Liver (tissue), 5 donors: ENCODE data around the gene MED31. TPM values are rescaled to one million over a fixed set of nuclear protein-coding genes. Genes with fewer than 3 reads are reported as not detected.

Experiments
- polyA plus RNA-seq, 2 donors: library from polyadenylated mRNA; stranded (reverse) in 1 of 2; unstranded in 1 of 2; fragments of 200-250 nt in 1 of 2; fragments of >200 nt in 1 of 2; fragmentation: Nextera tagmentation in 1 of 2; extraction: Ambion mirVana in 1 of 2; gene quantifications; one replicate each; pipeline versions ENCODE4 v1.2.1 to v1.2.3, GENCODE V29; 2013 to 2015
- small RNA-seq: library from RNA; depleted of rRNA; stranded (forward); fragments of <200 nt; gene quantifications from one replicate; pipeline ENCODE3, GENCODE V24; 2014
- total RNA-seq, 2 donors: library from RNA; depleted of rRNA; stranded (reverse); fragments of >200 nt; gene quantifications; one replicate each; pipeline ENCODE4 v1.2.3, GENCODE V29; 2014
- donor health status: healthy.
- donor health status: healthy.
- donor health status: healthy.

MED31 gene
- total and polyA plus RNA-seq, 4 donors = 6.9 to 29.8 (median 8.7) TPM

Small RNA genes within 50 kb of the gene (small RNA-seq; reads per million reads assigned to genes)
- not detected for gene MIR4520-1
- not detected for gene RNA5SP435

Other genes with a start within 250 kb of the MED31 start
- not detected for gene AIPL1, start 216.5 kb downstream of the MED31 start, total RNA-seq
- gene AIPL1, start 216.5 kb downstream of the MED31 start, polyA plus RNA-seq = not detected
- 1 to 10 TPM in 1 of 2 donors, not detected in 1; 5.2 TPM for gene PIMREG, start 207.2 kb downstream of the MED31 start, total RNA-seq
- gene PIMREG, start 207.2 kb downstream of the MED31 start, polyA plus RNA-seq = under 1 TPM; 0.10 to 0.75 TPM
- 1 to 10 TPM; 1.9 to 5.0 TPM for gene PITPNM3, start 95.0 kb downstream of the MED31 start, total RNA-seq
- gene PITPNM3, start 95.0 kb downstream of the MED31 start, polyA plus RNA-seq = 1 to 10 TPM; 1.5 to 1.8 TPM
- 1 to 10 TPM; 3.8 to 5.9 TPM for gene KIAA0753, start 10.9 kb downstream of the MED31 start, total RNA-seq
- 1 to 10 TPM; 2.0 to 2.1 TPM for gene KIAA0753, start 10.9 kb downstream of the MED31 start, polyA plus RNA-seq
- gene TXNDC17, start 10.5 kb downstream of the MED31 start, total RNA-seq = 10 to 100 TPM; 32.9 to 58.4 TPM
- 100 to 1,000 TPM; 141 to 329 TPM for gene TXNDC17, start 10.5 kb downstream of the MED31 start, polyA plus RNA-seq
- gene C17orf100, start 157 bp upstream of the MED31 start, total RNA-seq = 1 to 10 TPM in 1 of 2 donors, under 1 TPM in 1; 0.56 to 2.2 TPM
- gene C17orf100, start 157 bp upstream of the MED31 start, polyA plus RNA-seq = 10 to 100 TPM in 1 of 2 donors, 1 to 10 TPM in 1; 3.3 to 33.2 TPM
- 100 to 1,000 TPM in 1 of 2 donors, 10 to 100 TPM in 1; 88.4 to 399 TPM for gene SLC13A5, start 61.8 kb upstream of the MED31 start, total RNA-seq
- gene SLC13A5, start 61.8 kb upstream of the MED31 start, polyA plus RNA-seq = 100 to 1,000 TPM; 159 to 329 TPM
- 10 to 100 TPM in 1 of 2 donors, 1 to 10 TPM in 1; 6.7 to 33.9 TPM for gene XAF1, start 104.4 kb upstream of the MED31 start, total RNA-seq
- 10 to 100 TPM; 18.3 to 20.2 TPM for gene XAF1, start 104.4 kb upstream of the MED31 start, polyA plus RNA-seq
- gene FBXO39, start 124.6 kb upstream of the MED31 start, total RNA-seq = under 1 TPM; 0.05 to 0.67 TPM
- gene FBXO39, start 124.6 kb upstream of the MED31 start, polyA plus RNA-seq = under 1 TPM; 0.12 to 0.28 TPM
- not detected for gene TEKT1, start 180.1 kb upstream of the MED31 start, total RNA-seq
- gene TEKT1, start 180.1 kb upstream of the MED31 start, polyA plus RNA-seq = under 1 TPM in 1 of 2 donors, not detected in 1; 0.15 TPM